Thyroid gland (tissue), 4 donors: Measurements from ENCODE around the gene WFDC12.

ENCODE experiments used
- CTCF ChIP-seq, 6 experiments: fragments of 200-600 bp in 3 of 6; fragments of 450-650 bp in 3 of 6; sonication (generic) in 3 of 6; IDR thresholded peaks; one replicate each; pipeline ENCODE4 v1.5.1; 2016 to 2019; ENCODE audit warnings: antibody characterized with exemption in 6 of 6, mild to moderate bottlenecking in 2 of 6, inconsistent platforms in 1 of 6, moderate library complexity in 1 of 6
- POLR2A ChIP-seq, 2 donors: fragments of 450-650 bp; IDR thresholded peaks; one replicate each; pipeline ENCODE4 v1.6.1; 2017; ENCODE audit warnings: antibody characterized with exemption in 2 of 2, mild to moderate bottlenecking in 2 of 2, moderate library complexity in 1 of 2

- TF ChIP-seq CTCF (IDR thresholded peaks at IDR 0.05): no peak
- no peak for TF ChIP-seq POLR2A (IDR thresholded peaks at IDR 0.05)
These were observed 6.7 kb downstream of the WFDC12 start for GRCh38 chr20:45117581-45117980.
